Measurements from ENCODE around the gene STARD3. TPM values are rescaled to one million over a fixed set of nuclear protein-coding genes. Genes with fewer than 3 reads are reported as not detected.

STARD3 gene
- total and polyA plus RNA-seq, 2 of the 13 experiments (the other 11 are each of a cell fraction or from before 2014, with no cell fraction given): 34.6 to 100 TPM

- TF ChIP-seq PREB (CRISPR knock-in tag; IDR thresholded peaks at IDR 0.05): no peak
- peak; percentile 71 for TF ChIP-seq ZNF501 (CRISPR knock-in tag; IDR thresholded peaks at IDR 0.05)
- no peak for TF ChIP-seq TRIM22 (IDR thresholded peaks at IDR 0.05)
- no peak for TF ChIP-seq NR1H2 (CRISPR knock-in tag; IDR thresholded peaks at IDR 0.05; ENCODE audit: borderline replicate concordance, low read depth)
- TF ChIP-seq GMEB1 (CRISPR knock-in tag; IDR thresholded peaks at IDR 0.05; ENCODE audit: borderline replicate concordance): no peak
- peak; percentile 40 for TF ChIP-seq PTBP1 (IDR thresholded peaks at IDR 0.05; ENCODE audit: low read depth, low read length, poor library complexity, severe bottlenecking)
- TF ChIP-seq GPBP1L1 (CRISPR knock-in tag; IDR thresholded peaks at IDR 0.05): no peak
- TF ChIP-seq SIN3A (IDR thresholded peaks at IDR 0.05; ENCODE audit: borderline replicate concordance, low read depth, low read length): peak; percentile 64; the same call in 1 of the 2 replicates
- TF ChIP-seq ZNF333 (CRISPR knock-in tag; IDR thresholded peaks at IDR 0.05; ENCODE audit: borderline replicate concordance): no peak
- TF ChIP-seq WIZ (CRISPR knock-in tag; IDR thresholded peaks at IDR 0.05): no peak
- TF ChIP-seq THAP9 (CRISPR knock-in tag; IDR thresholded peaks at IDR 0.05; ENCODE audit: borderline replicate concordance): peak; percentile 79; the same call in 1 of the 2 replicates
- TF ChIP-seq KLF13 (CRISPR knock-in tag; IDR thresholded peaks at IDR 0.05): no peak
- TF ChIP-seq JUN (CRISPR knock-in tag; IDR thresholded peaks at IDR 0.05): no peak
- TF ChIP-seq CEBPZ (IDR thresholded peaks at IDR 0.05; ENCODE audit: low read length): no peak
Measured at GRCh38 chr17:39687546-39688474, 50.9 kb downstream of the STARD3 start, which contains the start of gene PGAP3 (continued).

Measured in HepG2 (cell line).